Naive thymus-derived CD8-positive, alpha-beta T cell (primary cell): ENCODE data around the gene DONSON. TPM values are rescaled to one million over a fixed set of nuclear protein-coding genes. Genes with fewer than 3 reads are reported as not detected.
A peak's percentile ranks its signal among the peaks of the same experiment; 100 is the strongest.
"Not testable (repeated sequence)": the region's sequence is repeated elsewhere in the genome, so short reads cannot be mapped to it uniquely, and the experiment has no call there.

Experiments used
- ATAC-seq, 2 donors: fragments of 150-1000 bp; cut with Tn5 transposase in 1 of 2; sonication (Bioruptor Pico), chemical (Tn5 transposase) in 1 of 2; 1 replicate in 1 of 2; 2 replicates in 1 of 2; pipeline ENCODE4 v1.10.0; 2021; ENCODE audit warnings: mild to moderate bottlenecking in 2 of 2, moderate library complexity in 2 of 2
- POLR2A ChIA-PET: fragments of 350-600 bp; sonication (Branson Sonifier 250); formaldehyde crosslinking; loops from one replicate; lab custom pipeline; 2021; ENCODE audit warnings: antibody characterized with exemption; lab: Charles Lee
- DNase-seq, 10 donors: peaks; one replicate each; pipeline versions ENCODE4 v3.0.0 to v3.0.0-alpha.2; 2020 to 2022
- H3K27ac Mint-ChIP-seq, 10 donors: one replicate each; pipeline ENCODE4 v1.8.0; 2020 to 2022; ENCODE audit warnings: mild to moderate bottlenecking in 10 of 10, mixed read lengths in 10 of 10, moderate library complexity in 4 of 10, inconsistent platforms in 1 of 10
- H3K27me3 Mint-ChIP-seq, 5 donors: one replicate each; pipeline ENCODE4 v1.8.0; 2021 to 2022; ENCODE audit warnings: mixed read lengths in 5 of 5
- H3K36me3 Mint-ChIP-seq, 3 donors: one replicate each; pipeline ENCODE4 v1.8.0; 2020 to 2022; ENCODE audit warnings: mixed read lengths in 3 of 3, mild to moderate bottlenecking in 2 of 3, inconsistent platforms in 1 of 3
- H3K4me1 Mint-ChIP-seq, 4 donors: one replicate each; pipeline ENCODE4 v1.8.0; 2021 to 2022; ENCODE audit warnings: mixed read lengths in 4 of 4
- H3K4me3 Mint-ChIP-seq, 10 donors: one replicate each; pipeline ENCODE4 v1.8.0; 2020 to 2022; ENCODE audit warnings: mild to moderate bottlenecking in 10 of 10, mixed read lengths in 10 of 10, moderate library complexity in 6 of 10, inconsistent platforms in 1 of 10
- H3K9me3 Mint-ChIP-seq, 9 donors: one replicate each; pipeline ENCODE4 v1.8.0; 2020 to 2022; ENCODE audit warnings: mixed read lengths in 9 of 9, mild to moderate bottlenecking in 3 of 9, inconsistent platforms in 1 of 9, moderate library complexity in 1 of 9
- polyA plus RNA-seq, 3 donors: library from polyadenylated mRNA; unstranded; fragments of 300-500 nt; fragmentation: Illumina TruSeq; gene quantifications; one replicate each; pipeline ENCODE4 v1.2.3, GENCODE V29; 2021
- total RNA-seq, 8 experiments: library from RNA in 2 of 8; stranded (reverse) in 2 of 8; gene quantifications; one replicate each; pipeline ENCODE4 v1.2.3 and lab custom pipeline; 2021 to 2026

Gene DONSON, protein sequence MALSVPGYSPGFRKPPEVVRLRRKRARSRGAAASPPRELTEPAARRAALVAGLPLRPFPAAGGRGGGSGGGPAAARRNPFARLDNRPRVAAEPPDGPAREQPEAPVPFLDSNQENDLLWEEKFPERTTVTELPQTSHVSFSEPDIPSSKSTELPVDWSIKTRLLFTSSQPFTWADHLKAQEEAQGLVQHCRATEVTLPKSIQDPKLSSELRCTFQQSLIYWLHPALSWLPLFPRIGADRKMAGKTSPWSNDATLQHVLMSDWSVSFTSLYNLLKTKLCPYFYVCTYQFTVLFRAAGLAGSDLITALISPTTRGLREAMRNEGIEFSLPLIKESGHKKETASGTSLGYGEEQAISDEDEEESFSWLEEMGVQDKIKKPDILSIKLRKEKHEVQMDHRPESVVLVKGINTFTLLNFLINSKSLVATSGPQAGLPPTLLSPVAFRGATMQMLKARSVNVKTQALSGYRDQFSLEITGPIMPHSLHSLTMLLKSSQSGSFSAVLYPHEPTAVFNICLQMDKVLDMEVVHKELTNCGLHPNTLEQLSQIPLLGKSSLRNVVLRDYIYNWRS
- 10 to 100 TPM; 10.0 to 10.3 TPM for total RNA-seq
- polyA plus RNA-seq: 1 to 10 TPM; 1.9 to 4.7 (median 2.2) TPM
- 9.0 to 13.8 (median 11.9) reads per million in 6 experiments for total RNA-seq (lab: John Stamatoyannopoulos, UW)

DNA sequence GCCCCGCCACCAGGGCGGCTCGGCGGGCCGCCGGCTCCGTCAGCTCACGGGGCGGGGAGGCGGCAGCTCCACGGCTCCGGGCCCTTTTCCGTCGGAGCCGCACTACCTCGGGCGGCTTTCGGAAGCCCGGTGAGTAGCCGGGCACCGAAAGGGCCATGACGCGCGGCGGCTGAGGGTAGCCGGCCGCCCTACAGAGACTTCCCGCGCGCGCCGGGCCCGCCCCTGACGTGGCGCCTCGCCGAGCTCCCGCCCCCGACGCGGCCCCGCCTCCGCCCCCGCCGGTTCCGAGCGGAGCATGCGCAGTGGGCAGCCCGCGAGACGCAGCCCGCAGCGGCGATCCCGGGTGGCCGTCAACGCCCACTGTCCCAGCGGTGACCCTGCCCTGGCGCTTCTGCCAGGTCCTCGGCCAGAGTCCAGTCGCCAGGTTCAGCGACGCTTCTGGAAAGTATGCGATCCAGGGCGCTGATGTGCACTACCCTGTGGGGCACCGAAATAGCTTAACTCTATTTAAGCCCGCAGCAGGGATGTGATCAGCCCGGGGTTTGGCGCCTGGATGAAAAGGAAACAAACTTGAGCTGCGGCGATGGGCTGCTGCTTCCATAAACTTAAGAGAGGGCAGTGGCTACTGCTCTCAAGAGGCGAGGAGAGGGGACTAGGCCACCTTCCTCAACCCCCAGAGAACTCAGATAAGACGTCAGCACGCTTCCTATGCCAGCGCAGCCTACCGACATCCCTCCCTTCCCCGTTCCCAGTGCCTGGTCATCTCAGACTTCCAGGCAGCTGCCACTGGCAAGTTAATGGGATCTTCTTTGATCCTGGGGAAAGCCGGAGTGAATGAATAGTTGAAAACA lies at the start of gene DONSON:
TSS of gene DONSON (minus strand) at position 200 of the 851 bp plus-strand sequence. CDS start at position 157, 43 bp downstream.
- Mint-ChIP-seq H3K9me3 (no peaks in the 10 kb centered on the region), H3K4me3 (peak within 1 kb of the TSS; percentile 89 to 97 (median 94)), H3K27ac (peak within 1 kb of the TSS; percentile 59 to 96 (median 92)), H3K27me3 (no peaks in the 10 kb centered on the region), H3K4me1 (peaks cover 10 to 16% (median 14%) of the 10 kb centered on the region in 4 donors), H3K36me3 (peaks cover 0 to 3% (median 2%) of the 10 kb centered on the region in 3 donors)
- ATAC-seq (peak; percentile 92), DNase-seq (peak; percentile 74 to 95 (median 88))
- POLR2A ChIA-PET: interaction anchor here (0.5 to 2.5 kb wide), 19 partner anchors 8 to 1019 kb away, joined by 3 to 42 read pairs (median 4); partner anchors contain the start of genes CRYZL1, DNAJC28, GART and ITSN1

DNA sequence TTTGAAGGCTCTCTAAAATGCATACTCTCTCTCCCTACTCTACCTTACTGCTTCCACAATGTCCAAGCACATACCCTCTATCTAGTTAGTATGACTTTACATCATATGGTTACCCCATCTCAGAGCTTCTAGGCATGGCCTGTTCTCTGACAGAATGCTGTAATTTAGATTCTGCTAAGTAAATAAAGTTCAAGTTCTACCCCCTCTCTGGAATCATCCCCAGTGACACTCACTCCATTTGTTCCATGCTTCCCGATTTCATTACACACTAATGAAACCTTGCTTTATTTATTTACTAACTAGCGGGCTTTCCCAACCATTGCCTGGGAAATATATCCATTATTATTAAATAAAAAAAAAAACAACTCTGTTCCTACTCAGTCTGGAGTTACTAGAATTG lies 45.8 kb upstream of the DONSON start:
- Mint-ChIP-seq H3K4me1 (peaks cover 9 to 30% (median 17%) of the 10 kb centered on the region in 4 donors), H3K4me3 (no peak overlapping the region), H3K36me3 (peaks cover 5 to 41% (median 7%) of the 10 kb centered on the region in 3 donors), H3K27ac (no peak overlapping the region), H3K27me3 (no peaks in the 10 kb centered on the region), H3K9me3 (no peaks in the 10 kb centered on the region)
- no peak for DNase-seq
- ATAC-seq: no peak
- POLR2A ChIA-PET: no interaction called here

DNA sequence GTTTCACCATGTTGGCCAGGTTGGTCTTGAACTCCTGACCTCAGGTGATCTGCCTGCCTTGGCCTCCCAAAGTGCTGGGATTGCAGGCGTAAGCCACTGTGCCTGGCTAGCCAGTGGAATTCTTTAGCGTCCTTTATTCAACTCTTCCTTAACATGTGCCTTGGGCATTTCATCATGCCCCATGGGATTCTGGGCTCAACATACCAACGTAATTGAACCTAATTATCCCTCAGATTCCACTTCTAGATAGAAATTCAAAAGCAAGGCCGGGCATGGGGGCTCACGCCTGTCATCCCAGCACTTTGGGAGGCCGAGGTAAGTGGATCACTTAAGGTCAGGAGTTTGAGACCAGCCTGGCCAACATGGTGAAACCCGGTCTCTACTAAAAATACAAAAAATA lies 37.7 kb upstream of the DONSON start:
- H3K4me3 Mint-ChIP-seq, H3K27me3 Mint-ChIP-seq, DNase-seq, H3K4me1 Mint-ChIP-seq, ATAC-seq, POLR2A ChIA-PET, H3K9me3 Mint-ChIP-seq: not testable (repeated sequence)
- H3K36me3 Mint-ChIP-seq: peaks cover 5 to 66% (median 6%) of the 10 kb centered on the region in 3 donors
- H3K27ac Mint-ChIP-seq: peak overlapping the region in 1 of 10 donors; percentile 8

DNA sequence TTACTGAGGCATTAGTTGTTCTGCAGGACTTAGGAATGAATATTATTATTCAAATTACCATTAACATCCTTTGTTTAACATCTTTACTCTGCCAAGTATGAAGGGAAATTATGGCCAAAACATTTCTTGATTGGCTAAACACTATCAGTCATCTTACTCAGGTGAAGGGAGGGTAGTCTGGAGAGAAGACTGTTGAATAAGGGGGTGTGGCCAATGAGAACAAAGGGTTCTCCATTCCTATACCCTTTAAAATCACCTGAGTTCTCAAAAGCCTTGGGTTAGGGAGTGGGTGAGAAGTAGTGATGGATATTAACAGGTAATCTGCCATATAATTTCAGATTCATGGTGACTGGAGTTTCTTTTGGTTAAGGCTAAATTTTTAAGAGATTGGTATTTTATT lies 33.8 kb upstream of the DONSON start:
- Mint-ChIP-seq H3K4me3 (no peak overlapping the region), H3K4me1 (peaks cover 0 to 2% (median 2%) of the 10 kb centered on the region in 4 donors), H3K27ac (peak overlapping the region in 1 of 10 donors; percentile 53), H3K9me3 (no peaks in the 10 kb centered on the region), H3K27me3 (no peaks in the 10 kb centered on the region), H3K36me3 (peaks cover 8 to 69% (median 9%) of the 10 kb centered on the region in 3 donors)
- POLR2A ChIA-PET: interaction anchor here (0.7 kb wide), 1 partner anchor 360 kb away, joined by 4 read pairs; no protein-coding TSS in a partner anchor
- ATAC-seq: no peak
- DNase-seq: no peak

DNA sequence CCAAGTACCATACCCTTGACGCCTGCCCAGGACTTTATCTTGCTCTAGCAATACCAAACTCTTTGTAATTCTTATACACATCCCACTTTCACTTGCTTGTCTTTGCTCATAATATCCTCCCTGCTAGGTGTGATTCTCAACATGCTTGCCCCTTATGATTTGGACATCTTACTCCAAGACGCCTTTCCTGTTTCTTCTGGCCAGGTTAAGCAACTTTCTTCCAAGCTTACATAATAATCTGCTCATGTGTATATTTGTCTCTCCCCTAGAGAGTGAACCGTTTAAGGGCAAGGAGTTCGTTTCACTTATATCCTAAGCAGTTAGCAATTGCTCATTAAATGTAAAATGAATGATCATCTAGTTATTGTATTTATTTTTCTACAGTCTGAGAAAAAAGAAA lies 31.2 kb upstream of the DONSON start:
- ATAC-seq: no peak
- Mint-ChIP-seq H3K9me3 (no peaks in the 10 kb centered on the region), H3K27ac (peak overlapping the region in 1 of 10 donors; percentile 80), H3K36me3 (peaks cover 8 to 77% (median 9%) of the 10 kb centered on the region in 3 donors), H3K4me1 (no peaks in the 10 kb centered on the region), H3K27me3 (no peaks in the 10 kb centered on the region), H3K4me3 (no peak overlapping the region)
- DNase-seq: no peak
- POLR2A ChIA-PET: no interaction called here

DNA sequence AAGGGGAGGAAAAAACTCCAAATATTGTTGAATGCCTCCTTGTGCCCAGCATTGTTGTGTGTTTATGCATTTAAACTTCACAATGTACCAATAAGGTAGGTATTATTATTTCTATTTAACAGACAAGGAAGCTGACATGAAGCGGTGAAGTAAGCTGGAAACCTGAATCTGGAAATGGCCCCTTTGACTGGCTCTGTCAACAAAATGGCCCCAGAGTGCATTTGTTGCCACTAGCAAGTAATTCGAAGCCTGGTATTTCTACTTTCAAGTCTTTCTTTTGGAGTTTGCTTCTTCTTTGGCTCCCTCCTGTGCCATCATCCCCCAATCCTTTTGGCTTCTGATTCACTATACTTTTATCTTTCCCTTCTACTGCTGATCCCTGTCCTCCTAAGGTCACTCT lies 29.9 kb upstream of the DONSON start:
- H3K4me3 Mint-ChIP-seq: no peak overlapping the region
- H3K27me3 Mint-ChIP-seq: no peaks in the 10 kb centered on the region
- ATAC-seq (no peak), DNase-seq (no peak)
- H3K9me3 Mint-ChIP-seq: no peaks in the 10 kb centered on the region
- H3K36me3 Mint-ChIP-seq: peaks cover 8 to 79% (median 9%) of the 10 kb centered on the region in 3 donors
- H3K27ac Mint-ChIP-seq: peak overlapping the region in 1 of 10 donors; percentile 2
- POLR2A ChIA-PET: no interaction called here
- H3K4me1 Mint-ChIP-seq: no peaks in the 10 kb centered on the region

DNA sequence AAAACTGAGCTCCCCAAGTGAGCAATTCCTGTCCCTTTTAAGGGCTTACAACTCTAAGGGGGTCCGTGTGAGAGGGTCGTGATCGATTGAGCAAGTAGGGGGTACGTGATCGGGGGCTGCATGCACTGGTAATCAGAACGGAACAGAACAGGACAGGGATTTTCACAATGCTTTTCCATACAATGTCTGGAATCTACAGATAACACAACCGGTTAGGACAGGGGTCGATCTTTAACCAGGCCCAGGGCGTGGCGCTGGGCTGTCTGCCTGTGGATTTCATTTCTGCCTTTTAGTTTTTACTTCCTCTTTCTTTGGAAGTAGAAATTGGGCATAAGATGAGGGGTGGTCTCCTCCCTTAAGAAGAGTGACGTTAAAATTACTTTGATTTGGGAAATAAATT lies 29.1 kb upstream of the DONSON start:
- not testable (repeated sequence) for ATAC-seq

DNA sequence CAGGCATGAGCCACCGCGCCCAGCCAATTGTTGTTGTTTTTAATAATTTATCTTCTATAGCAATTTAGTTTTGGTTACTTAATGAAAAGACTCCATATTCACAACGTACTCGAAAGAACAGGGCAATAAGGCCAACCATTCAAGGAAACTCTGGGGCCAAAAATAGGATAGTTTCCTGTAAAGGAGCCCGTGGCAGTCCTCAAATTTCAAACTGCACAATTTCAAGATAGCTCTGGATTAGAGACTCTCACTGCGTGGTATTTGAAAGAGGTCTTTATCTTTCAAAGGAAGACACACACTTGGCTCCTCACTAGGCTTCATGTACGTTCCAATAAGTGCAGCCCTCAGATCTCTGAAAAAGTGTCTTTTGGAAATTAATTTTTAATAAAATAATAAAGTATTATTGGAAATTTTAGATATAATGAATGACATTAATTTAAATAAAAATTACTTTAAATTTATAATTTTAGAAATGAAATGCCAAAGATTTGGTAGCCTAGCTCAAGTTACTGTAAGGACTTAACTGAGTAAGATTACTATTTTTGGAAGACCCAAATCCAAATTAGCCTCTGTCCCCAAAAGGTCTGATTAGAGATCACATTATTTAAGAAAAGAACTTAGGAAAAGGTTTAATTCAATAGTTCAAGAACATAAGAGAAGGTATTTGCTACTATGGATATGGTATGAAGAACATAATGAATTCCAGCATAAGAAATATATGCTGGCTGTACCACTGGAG lies 22.7 kb upstream of the DONSON start:
- Mint-ChIP-seq H3K9me3 (no peaks in the 10 kb centered on the region), H3K4me3 (no peak overlapping the region), H3K4me1 (no peaks in the 10 kb centered on the region), H3K36me3 (peaks cover 0 to 67% (median 0%) of the 10 kb centered on the region in 3 donors), H3K27me3 (no peaks in the 10 kb centered on the region), H3K27ac (peak overlapping the region in 3 of 10 donors; percentile 14 to 65 (median 47))
- no peak for ATAC-seq
- POLR2A ChIA-PET: no interaction called here
- DNase-seq: no peak

More for the DNA sequence above, 29.1 kb upstream of the DONSON start:
- Mint-ChIP-seq H3K36me3 (peaks cover 8 to 78% (median 9%) of the 10 kb centered on the region in 3 donors), H3K27ac (peak overlapping the region in 1 of 10 donors; percentile 59)
- H3K27me3 Mint-ChIP-seq, H3K9me3 Mint-ChIP-seq, H3K4me1 Mint-ChIP-seq, H3K4me3 Mint-ChIP-seq, DNase-seq, POLR2A ChIA-PET: not testable (repeated sequence)

DNA sequence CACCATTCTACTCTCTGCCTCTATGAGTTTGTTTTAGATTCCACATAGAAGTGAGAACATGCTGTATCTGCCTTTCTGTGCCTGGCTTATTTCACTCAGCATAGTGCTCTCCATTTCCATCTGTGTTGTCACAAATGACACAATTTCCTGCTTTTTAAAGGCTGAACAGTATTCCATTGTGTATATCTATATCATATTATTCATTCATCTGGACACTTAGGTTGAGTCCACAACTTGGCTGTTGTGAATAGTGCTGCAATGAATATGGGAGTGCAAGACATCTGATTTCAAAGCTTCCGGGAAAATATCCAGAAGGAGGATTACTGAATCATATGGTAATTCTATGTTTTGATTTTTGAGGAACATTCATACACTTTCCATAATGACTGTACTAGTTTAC lies 20.1 kb upstream of the DONSON start:
- POLR2A ChIA-PET: no interaction called here
- Mint-ChIP-seq H3K27me3 (no peaks in the 10 kb centered on the region), H3K36me3 (peaks cover 0 to 52% (median 0%) of the 10 kb centered on the region in 3 donors), H3K4me3 (no peak overlapping the region), H3K4me1 (peaks cover 0 to 3% (median 0%) of the 10 kb centered on the region in 4 donors), H3K9me3 (no peaks in the 10 kb centered on the region), H3K27ac (peak overlapping the region in 4 of 10 donors; percentile 22 to 76 (median 40))
- no peak for DNase-seq
- no peak for ATAC-seq

DNA sequence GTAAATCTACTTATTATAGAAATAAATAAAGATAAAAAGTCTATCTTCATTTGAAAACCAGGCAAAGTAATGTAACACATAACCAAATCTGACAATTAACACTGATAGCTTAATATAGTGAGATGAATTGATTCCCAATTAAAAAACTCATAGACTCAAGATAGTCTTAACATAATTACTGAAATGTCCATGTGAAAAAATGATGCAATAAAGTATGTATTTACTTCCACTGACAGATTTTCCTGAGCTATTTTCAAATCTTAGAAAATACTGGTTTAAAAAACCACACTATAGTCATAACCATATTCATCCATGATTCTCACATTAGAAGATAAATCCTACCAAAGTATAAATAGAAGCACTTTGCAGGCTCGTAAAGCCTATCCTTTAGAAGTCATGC lies 9.6 kb upstream of the DONSON start:
- Mint-ChIP-seq H3K36me3 (peaks cover 0 to 77% (median 17%) of the 10 kb centered on the region in 3 donors), H3K4me3 (no peak overlapping the region), H3K4me1 (peaks cover 0 to 2% (median 0%) of the 10 kb centered on the region in 4 donors), H3K27ac (no peak overlapping the region), H3K27me3 (no peaks in the 10 kb centered on the region), H3K9me3 (no peaks in the 10 kb centered on the region)
- ATAC-seq (no peak), DNase-seq (no peak)
- POLR2A ChIA-PET: interaction anchor here (0.7 kb wide), 1 partner anchor 299 kb away, joined by 3 read pairs; no protein-coding TSS in a partner anchor

DNA sequence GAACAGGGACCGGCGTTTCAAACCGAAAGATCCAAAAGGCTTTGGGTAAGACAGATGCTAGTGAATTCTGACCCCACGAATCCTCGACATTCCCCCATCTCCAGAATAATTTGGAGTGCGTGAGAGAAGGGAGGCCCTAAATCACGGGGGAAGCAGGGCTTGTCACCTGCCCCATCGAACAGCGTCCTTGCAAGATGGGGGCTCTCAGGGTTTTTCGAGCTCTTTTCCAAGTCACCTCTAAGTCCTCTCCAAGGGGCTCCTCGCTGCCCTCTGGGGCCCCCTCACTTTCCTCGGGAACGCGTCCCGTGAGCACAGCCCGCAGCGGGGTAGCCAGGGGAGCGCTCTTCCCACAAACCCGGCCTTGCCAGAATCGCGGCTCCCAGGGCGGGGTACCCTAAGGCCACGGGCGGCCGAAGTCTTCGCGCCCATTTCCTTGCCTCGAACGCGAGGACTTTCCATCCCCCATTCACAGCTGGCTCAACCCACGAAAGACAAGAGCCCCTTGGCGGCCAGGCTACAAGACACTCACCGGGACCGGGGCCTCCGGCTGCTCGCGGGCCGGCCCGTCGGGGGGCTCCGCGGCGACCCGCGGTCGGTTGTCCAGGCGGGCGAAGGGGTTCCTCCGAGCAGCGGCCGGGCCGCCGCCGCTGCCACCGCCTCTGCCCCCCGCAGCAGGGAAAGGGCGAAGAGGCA lies 546 bp downstream of the DONSON start:
- POLR2A ChIA-PET: interaction anchor here (0.6 to 2.5 kb wide), 16 partner anchors 7 to 1019 kb away, joined by 3 to 42 read pairs (median 5); partner anchors contain the start of genes CRYZL1, DNAJC28, GART and ITSN1
- H3K27me3 Mint-ChIP-seq: no peaks in the 10 kb centered on the region
- peak; percentile 19 to 21 for ATAC-seq

More for the DNA sequence above, 546 bp downstream of the DONSON start:
- Mint-ChIP-seq H3K4me1 (peaks cover 10 to 16% (median 14%) of the 10 kb centered on the region in 4 donors), H3K36me3 (no peaks in the 10 kb centered on the region), H3K9me3 (no peaks in the 10 kb centered on the region), H3K4me3 (peak overlapping the region; percentile 78 to 91 (median 86)), H3K27ac (peak overlapping the region in 9 of 10 donors; percentile 43 to 91 (median 75))
- DNase-seq: peak in 1 of 10 donors; percentile 2
